Hepatocyte (in vitro differentiated cells): ENCODE results near the gene CCDC197. TPM values are rescaled to one million over a fixed set of nuclear protein-coding genes. Genes with fewer than 3 reads are reported as not detected.

Experiments
- DNase-seq: peaks from one replicate; pipeline ENCODE4 v3.0.0-alpha.2; 2016; ENCODE audit warnings: low spot score
- H2AFZ ChIP-seq: fragments of 200-600 bp; sonication (generic); 2 replicates; pipeline ENCODE4 v1.6.0; 2016; ENCODE audit warnings: antibody characterized with exemption, mild to moderate bottlenecking
- H3K27ac ChIP-seq: fragments of 200-600 bp; sonication (generic); 2 replicates; pipeline ENCODE4 v1.5.1; 2016; ENCODE audit warnings: mild to moderate bottlenecking
- H3K27me3 ChIP-seq: fragments of 200-600 bp; sonication (generic); 2 replicates; pipeline ENCODE4 v1.6.1; 2016
- H3K36me3 ChIP-seq: fragments of 200-600 bp; sonication (generic); replicated peaks from 2 replicates; pipeline ENCODE4 v1.5.1; 2016; ENCODE audit warnings: low read depth; ENCODE audit not compliant: insufficient read depth
- H3K4me1 ChIP-seq: fragments of 200-600 bp; sonication (generic); 2 replicates; pipeline ENCODE4 v1.5.1; 2016; ENCODE audit warnings: mild to moderate bottlenecking, moderate library complexity; ENCODE audit not compliant: insufficient read depth
- H3K4me2 ChIP-seq: fragments of 200-600 bp; sonication (generic); 2 replicates; pipeline ENCODE4 v1.6.0; 2016
- H3K4me3 ChIP-seq: fragments of 200-600 bp; sonication (generic); 2 replicates; pipeline ENCODE4 v1.5.1; 2016; ENCODE audit warnings: mild to moderate bottlenecking
- H3K79me2 ChIP-seq: fragments of 200-600 bp; sonication (generic); 2 replicates; pipeline ENCODE4 v1.6.0; 2017; ENCODE audit warnings: mild to moderate bottlenecking
- H3K9me2 ChIP-seq: fragments of 200-600 bp; sonication (generic); replicated peaks from 2 replicates; pipeline ENCODE4 v1.6.0; 2017; ENCODE audit warnings: mild to moderate bottlenecking; ENCODE audit not compliant: insufficient read depth
- H3K9me3 ChIP-seq: fragments of 200-600 bp; sonication (generic); 2 replicates; pipeline ENCODE4 v1.5.1; 2016; ENCODE audit warnings: low read depth, mild to moderate bottlenecking
- H4K20me1 ChIP-seq: fragments of 200-600 bp; sonication (generic); 2 replicates; pipeline ENCODE4 v1.6.0; 2016; ENCODE audit warnings: mild to moderate bottlenecking; ENCODE audit not compliant: insufficient read depth, poor library complexity, severe bottlenecking
- EZH2 ChIP-seq: fragments of 200-600 bp; sonication (generic); IDR thresholded peaks from 2 replicates; pipeline ENCODE4 v1.6.1; 2016; ENCODE audit warnings: antibody characterized with exemption, mild to moderate bottlenecking, borderline replicate concordance
- EZH2phosphoT487 ChIP-seq: fragments of 200-600 bp; sonication (generic); IDR thresholded peaks from one replicate; pipeline ENCODE4 v1.6.1; 2018; ENCODE audit warnings: antibody characterized with exemption, mild to moderate bottlenecking, low read depth, moderate library complexity; ENCODE audit not compliant: unreplicated experiment, severe bottlenecking
- WGBS: methylation state at CpG from one replicate; pipeline ENCODE4 v1.1.6; 2016; ENCODE audit warnings: low lambda C conversion rate; ENCODE audit errors: missing lambda C conversion rate; 5-methylcytosine and 5-hydroxymethylcytosine counted together
- polyA plus RNA-seq: library from polyadenylated mRNA; unstranded; fragments of >200 nt; fragmentation: Nextera tagmentation; extraction: Ambion mirVana; gene quantifications from 2 replicates; pipeline ENCODE4 v1.2.1, GENCODE V29; 2016
- total RNA-seq: library from RNA; depleted of rRNA; stranded (reverse); fragments of >200 nt; gene quantifications from 2 replicates; pipeline ENCODE4 v1.2.3, GENCODE V29; 2014
- TF ChIP-seq, protein P1 (sequence below): fragments of 200-600 bp; sonication (generic); IDR thresholded peaks from 2 replicates; pipeline ENCODE4 v1.5.1; 2016; ENCODE audit warnings: antibody characterized with exemption, mild to moderate bottlenecking; ENCODE audit not compliant: poor library complexity

Gene CCDC197
- total and polyA plus RNA-seq, 2 experiments from 2014 or later = not detected

DNA sequence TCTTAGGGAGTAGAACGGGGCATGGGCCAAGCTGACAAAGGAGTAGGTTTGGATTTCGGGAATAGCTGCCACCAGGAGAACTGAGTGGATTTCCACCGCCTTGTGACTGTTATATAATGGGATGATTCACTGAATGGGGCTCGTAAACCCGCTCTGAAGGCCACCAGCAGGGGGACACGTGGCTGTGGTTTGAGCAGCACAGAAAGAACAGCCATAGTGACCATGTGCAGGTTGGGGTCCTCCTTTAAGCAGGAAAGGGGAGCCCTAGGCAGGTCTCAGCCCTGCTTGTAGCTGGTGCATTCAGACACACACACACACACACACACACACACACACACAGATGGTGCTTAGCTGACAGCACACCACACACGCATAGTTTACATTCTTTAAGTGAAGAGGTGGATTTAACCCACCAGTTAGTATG is 12.1 kb upstream of the CCDC197 start:
- TF ChIP-seq, protein P1, sequence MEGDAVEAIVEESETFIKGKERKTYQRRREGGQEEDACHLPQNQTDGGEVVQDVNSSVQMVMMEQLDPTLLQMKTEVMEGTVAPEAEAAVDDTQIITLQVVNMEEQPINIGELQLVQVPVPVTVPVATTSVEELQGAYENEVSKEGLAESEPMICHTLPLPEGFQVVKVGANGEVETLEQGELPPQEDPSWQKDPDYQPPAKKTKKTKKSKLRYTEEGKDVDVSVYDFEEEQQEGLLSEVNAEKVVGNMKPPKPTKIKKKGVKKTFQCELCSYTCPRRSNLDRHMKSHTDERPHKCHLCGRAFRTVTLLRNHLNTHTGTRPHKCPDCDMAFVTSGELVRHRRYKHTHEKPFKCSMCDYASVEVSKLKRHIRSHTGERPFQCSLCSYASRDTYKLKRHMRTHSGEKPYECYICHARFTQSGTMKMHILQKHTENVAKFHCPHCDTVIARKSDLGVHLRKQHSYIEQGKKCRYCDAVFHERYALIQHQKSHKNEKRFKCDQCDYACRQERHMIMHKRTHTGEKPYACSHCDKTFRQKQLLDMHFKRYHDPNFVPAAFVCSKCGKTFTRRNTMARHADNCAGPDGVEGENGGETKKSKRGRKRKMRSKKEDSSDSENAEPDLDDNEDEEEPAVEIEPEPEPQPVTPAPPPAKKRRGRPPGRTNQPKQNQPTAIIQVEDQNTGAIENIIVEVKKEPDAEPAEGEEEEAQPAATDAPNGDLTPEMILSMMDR = peak; percentile 24
- TF ChIP-seq EZH2phosphoT487 = no peak
- no peak for TF ChIP-seq EZH2
- DNase-seq = peak; percentile 74
- Histone ChIP-seq H3K9me3 (no peaks in the 10 kb centered on the region), H3K4me1 (peaks cover 8% of the 10 kb centered on the region), H3K27ac (no peak overlapping the region), H3K27me3 (no peaks in the 10 kb centered on the region), H3K79me2 (no peaks in the 10 kb centered on the region), H3K4me3 (no peak overlapping the region), H3K36me3 (no peaks in the 10 kb centered on the region), H4K20me1 (no peaks in the 10 kb centered on the region), H2AFZ (no peak overlapping the region), H3K9me2 (no peaks in the 10 kb centered on the region), H3K4me2 (no peak overlapping the region)
- WGBS = 34% methylated on average over 7 of the region's 7 CpGs

DNA sequence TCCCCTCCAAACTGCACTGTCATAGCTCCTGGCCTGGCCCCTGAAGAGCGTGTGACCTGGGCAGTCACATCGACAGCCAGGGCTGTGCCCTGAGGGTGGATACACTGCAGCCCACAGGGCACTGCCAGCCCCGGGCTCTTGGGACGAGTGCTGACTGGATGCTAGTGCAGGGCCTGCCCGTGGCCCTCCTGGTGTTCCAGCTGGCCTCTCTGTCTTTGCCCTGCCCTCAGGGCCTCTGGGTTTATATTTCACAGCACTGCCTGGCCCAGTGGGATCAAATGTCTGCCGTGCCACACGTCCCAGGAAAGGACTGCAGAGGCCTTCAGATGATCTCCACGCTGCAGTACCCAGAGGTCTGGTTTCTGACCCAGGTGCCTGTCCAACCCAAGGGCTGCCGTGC is 10.1 kb upstream of the CCDC197 start:
- no peak overlapping the region for H3K4me3 ChIP-seq
- H3K27ac ChIP-seq = no peak overlapping the region
- H3K36me3 ChIP-seq = no peaks in the 10 kb centered on the region
- H3K27me3 ChIP-seq = no peaks in the 10 kb centered on the region
- no peak overlapping the region for H2AFZ ChIP-seq
- TF ChIP-seq EZH2 (no peak), EZH2phosphoT487 (no peak)
- TF ChIP-seq, protein P1 = no peak
- H3K79me2 ChIP-seq = no peaks in the 10 kb centered on the region
- no peak for DNase-seq
- no peaks in the 10 kb centered on the region for H4K20me1 ChIP-seq
- H3K9me3 ChIP-seq = no peaks in the 10 kb centered on the region
- peaks cover 8% of the 10 kb centered on the region for H3K4me1 ChIP-seq
- H3K4me2 ChIP-seq = no peak overlapping the region
- 70% methylated on average over 9 of the region's 9 CpGs for WGBS
- no peaks in the 10 kb centered on the region for H3K9me2 ChIP-seq

DNA sequence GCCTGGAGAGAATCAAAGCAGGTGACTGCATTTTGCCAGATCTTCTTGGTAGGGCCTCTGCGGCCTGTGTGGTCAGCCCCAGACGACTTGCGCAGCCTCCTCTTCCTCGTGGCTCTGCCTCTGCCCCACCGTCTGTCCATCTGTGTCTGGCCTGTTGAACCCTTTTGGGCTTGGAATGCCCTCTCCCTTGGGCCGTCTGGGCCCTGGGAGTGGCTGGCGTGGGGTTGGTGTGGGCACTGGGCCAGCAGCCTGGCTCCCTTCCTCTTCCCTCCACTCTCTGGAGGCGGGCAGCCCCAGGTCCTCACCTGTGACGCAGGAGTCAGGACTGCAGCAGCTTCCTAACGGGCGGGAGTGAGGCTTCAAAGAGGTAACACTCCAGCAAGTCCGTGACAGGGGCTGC is 9.7 kb upstream of the CCDC197 start:
- no peaks in the 10 kb centered on the region for H3K9me2 ChIP-seq
- H3K27me3 ChIP-seq = no peaks in the 10 kb centered on the region
- no peaks in the 10 kb centered on the region for H3K9me3 ChIP-seq
- H3K27ac ChIP-seq = no peak overlapping the region
- H3K36me3 ChIP-seq = no peaks in the 10 kb centered on the region
- WGBS = 89% methylated on average over 12 of the region's 12 CpGs
- DNase-seq = no peak
- H4K20me1 ChIP-seq = no peaks in the 10 kb centered on the region
- H2AFZ ChIP-seq = no peak overlapping the region
- TF ChIP-seq EZH2 = no peak
- TF ChIP-seq, protein P1 = no peak
- TF ChIP-seq EZH2phosphoT487 = no peak
- H3K4me1 ChIP-seq = peaks cover 8% of the 10 kb centered on the region
- no peaks in the 10 kb centered on the region for H3K79me2 ChIP-seq
- no peak overlapping the region for H3K4me2 ChIP-seq
- no peak overlapping the region for H3K4me3 ChIP-seq

DNA sequence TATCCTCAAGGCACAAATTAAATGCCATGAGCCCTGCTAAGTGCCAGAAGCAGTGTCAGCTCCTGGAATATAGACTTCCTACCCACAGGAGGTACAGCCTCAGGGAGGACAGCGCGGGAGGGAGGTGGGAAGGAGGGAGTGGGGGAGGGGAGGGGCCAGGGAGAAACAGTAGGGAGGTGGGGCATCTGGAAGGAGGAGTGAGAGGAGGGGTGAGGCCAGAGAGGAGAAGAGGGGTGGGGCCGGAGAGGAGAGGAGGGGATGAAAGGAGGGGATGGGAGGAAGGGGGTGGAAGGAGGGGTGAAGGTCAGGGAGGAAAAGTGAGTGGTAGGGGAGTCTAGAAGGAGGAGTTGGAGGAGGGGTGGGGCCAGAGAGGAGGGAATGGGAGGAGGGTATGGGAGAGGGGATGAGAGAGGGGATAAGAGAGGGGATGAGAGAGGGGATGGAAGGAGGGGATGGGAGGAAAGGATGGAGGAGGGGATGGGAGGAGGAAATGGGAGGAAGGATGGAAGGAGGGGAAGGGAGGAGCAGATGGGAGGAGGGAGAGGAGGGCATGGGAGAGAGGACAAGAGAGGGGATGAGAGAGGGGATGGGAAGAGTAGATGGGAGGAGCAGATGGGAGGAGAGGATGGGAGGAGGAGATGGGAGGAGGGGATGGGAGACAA is 9.2 kb upstream of the CCDC197 start:
- H3K79me2 ChIP-seq = no peaks in the 10 kb centered on the region
- peaks cover 8% of the 10 kb centered on the region for H3K4me1 ChIP-seq
- H2AFZ ChIP-seq = no peak overlapping the region
- no peaks in the 10 kb centered on the region for H3K27me3 ChIP-seq
- TF ChIP-seq EZH2phosphoT487 = no peak
- TF ChIP-seq, protein P1 = no peak
- no peak for TF ChIP-seq EZH2
- H3K27ac ChIP-seq = no peak overlapping the region
- no peaks in the 10 kb centered on the region for H4K20me1 ChIP-seq
- WGBS = 69% methylated on average over 2 of the region's 3 CpGs
- no peaks in the 10 kb centered on the region for H3K36me3 ChIP-seq
- H3K4me3 ChIP-seq = no peak overlapping the region
- no peak overlapping the region for H3K4me2 ChIP-seq
- H3K9me3 ChIP-seq = no peaks in the 10 kb centered on the region
- DNase-seq = no peak
- no peaks in the 10 kb centered on the region for H3K9me2 ChIP-seq
